Measurements from ENCODE around the gene CDON.

Gene CDON

DNA sequence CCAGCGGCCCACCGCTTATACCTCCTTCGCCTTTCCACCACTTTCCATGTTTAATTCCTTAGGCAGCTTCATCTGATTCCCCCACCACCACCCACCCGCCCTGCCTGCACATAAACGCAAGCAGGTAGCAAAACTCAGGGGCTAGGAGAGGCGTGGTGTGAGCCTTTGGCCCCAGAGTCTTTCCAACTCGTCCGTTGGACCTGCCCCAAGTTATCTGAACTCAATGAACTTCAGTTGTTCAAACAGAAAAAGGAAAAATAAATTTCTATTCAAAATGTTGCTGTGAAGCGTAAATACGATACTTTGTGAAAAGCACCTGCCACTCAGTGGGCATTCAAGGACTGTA is 814 bp upstream of the CDON start:
- Histone ChIP-seq H3K27ac (ENCODE audit: low read length) (no peak overlapping the region), H3K27me3 (ENCODE audit: insufficient read depth, low read length, poor library complexity) (peaks cover 20% of the 10 kb centered on the region), H3K36me3 (ENCODE audit: insufficient read depth, low read length) (no peaks in the 10 kb centered on the region), H3K4me2 (ENCODE audit: insufficient read depth, low read length) (peak overlapping the region; percentile 72), H3K4me3 (ENCODE audit: low read depth in 1 of 2, low read length in 2 of 2) (peak overlapping the region in 1 of 2 experiments; percentile 58; a peak in 2 of 4 replicates), H3K79me2 (ENCODE audit: insufficient read depth, low read length) (no peaks in the 10 kb centered on the region), H3K9me3 (ENCODE audit: insufficient read depth, low read length, severe bottlenecking) (no peaks in the 10 kb centered on the region), H2AFZ (ENCODE audit: low read depth, low read length) (peak overlapping the region; percentile 59), H4K20me1 (ENCODE audit: insufficient read depth, low read length) (no peaks in the 10 kb centered on the region), H3K4me1 (ENCODE audit: insufficient read depth, low read length) (peaks cover 18% of the 10 kb centered on the region), H3K9ac (ENCODE audit: low read depth, low read length) (no peak overlapping the region)
- DNase-seq (no peak), ATAC-seq (ENCODE audit: insufficient read depth, low read depth) (no peak)
- TF ChIP-seq CTCF (IDR thresholded peaks at IDR 0.05; ENCODE audit: borderline replicate concordance, extremely low read depth, low read length, poor library complexity, severe bottlenecking) (no peak), EZH2 (IDR thresholded peaks at IDR 0.05; ENCODE audit: borderline replicate concordance, low read depth, low read length, severe bottlenecking) (no peak)

DNA sequence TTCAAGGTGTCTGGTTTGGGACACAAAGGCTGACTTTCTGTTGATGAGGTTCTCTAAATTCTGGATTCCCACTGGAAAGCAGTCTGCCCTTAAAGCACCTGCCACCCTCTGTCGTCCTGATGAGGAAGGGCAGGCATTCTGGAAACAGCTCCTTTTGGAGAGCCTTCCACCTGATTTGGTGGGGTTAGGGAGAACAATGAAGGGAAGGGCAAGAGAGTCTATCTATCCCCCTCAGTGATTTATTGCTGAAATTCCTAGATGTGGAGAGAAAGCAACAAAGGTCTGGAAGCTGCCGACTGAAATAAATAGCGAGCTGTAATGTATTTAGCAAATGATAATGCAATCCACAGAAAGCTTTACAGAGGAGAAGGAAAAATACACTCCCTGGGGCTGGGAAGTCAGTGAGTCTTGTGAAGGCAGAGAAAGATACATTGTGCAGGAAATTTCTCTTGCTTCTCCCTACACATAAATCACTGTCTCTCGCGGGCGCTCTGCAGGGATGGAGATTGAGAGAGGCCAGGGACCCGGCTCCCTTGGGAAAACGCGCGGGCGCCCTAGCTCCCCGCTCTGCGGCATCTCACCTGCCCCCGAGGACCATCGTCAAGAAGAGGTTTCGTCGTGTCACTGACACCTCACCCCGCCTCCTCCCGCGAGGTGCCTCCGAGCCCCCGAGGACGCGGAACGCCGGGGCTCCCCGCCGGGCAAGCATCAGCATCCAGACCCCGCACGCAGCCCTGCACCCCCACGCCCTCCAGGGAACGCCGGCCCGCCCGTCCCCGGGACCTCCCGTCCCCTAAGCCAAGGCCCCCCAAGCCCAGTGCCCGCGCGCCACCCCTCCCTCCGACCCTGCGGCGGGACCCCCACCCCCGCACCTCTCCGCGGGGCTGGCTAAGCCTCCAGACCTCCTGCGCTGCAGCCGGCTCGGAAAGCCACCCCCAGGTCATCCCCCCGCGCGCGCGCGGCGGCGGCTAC is 673 bp downstream of the CDON start:
- peak overlapping the region; percentile 30 to 58; a peak in 3 of 4 replicates for H3K4me3 ChIP-seq (ENCODE audit: low read depth in 1 of 2, low read length in 2 of 2)
- peak overlapping the region; percentile 60 for H2AFZ ChIP-seq (ENCODE audit: low read depth, low read length)
- no peaks in the 10 kb centered on the region for H3K36me3 ChIP-seq (ENCODE audit: insufficient read depth, low read length)
- H3K9me3 ChIP-seq (ENCODE audit: insufficient read depth, low read length, severe bottlenecking): no peaks in the 10 kb centered on the region
- H4K20me1 ChIP-seq (ENCODE audit: insufficient read depth, low read length): no peaks in the 10 kb centered on the region
- DNase-seq: no peak
- H3K27ac ChIP-seq (ENCODE audit: low read length): no peak overlapping the region
- H3K4me2 ChIP-seq (ENCODE audit: insufficient read depth, low read length): peak overlapping the region; percentile 72
- TF ChIP-seq EZH2 (IDR thresholded peaks at IDR 0.05; ENCODE audit: borderline replicate concordance, low read depth, low read length, severe bottlenecking) (peak; percentile 74), CTCF (IDR thresholded peaks at IDR 0.05; ENCODE audit: borderline replicate concordance, extremely low read depth, low read length, poor library complexity, severe bottlenecking) (no peak)
- H3K27me3 ChIP-seq (ENCODE audit: insufficient read depth, low read length, poor library complexity): peaks cover 17% of the 10 kb centered on the region
- no peaks in the 10 kb centered on the region for H3K79me2 ChIP-seq (ENCODE audit: insufficient read depth, low read length)
- ATAC-seq (ENCODE audit: insufficient read depth, low read depth): peak; percentile 10; the same call in 2 of the 3 replicates
- peaks cover 18% of the 10 kb centered on the region for H3K4me1 ChIP-seq (ENCODE audit: insufficient read depth, low read length)
- peak overlapping the region; percentile 54 for H3K9ac ChIP-seq (ENCODE audit: low read depth, low read length)

GRCh38 chr11:126060757-126061171 is 1.9 kb downstream of the CDON start:
- no peak overlapping the region for H3K4me2 ChIP-seq (ENCODE audit: insufficient read depth, low read length)
- TF ChIP-seq EZH2 (IDR thresholded peaks at IDR 0.05; ENCODE audit: borderline replicate concordance, low read depth, low read length, severe bottlenecking): no peak
- no peak for TF ChIP-seq CTCF (IDR thresholded peaks at IDR 0.05; ENCODE audit: borderline replicate concordance, extremely low read depth, low read length, poor library complexity, severe bottlenecking)

More at GRCh38 chr11:126060757-126061171, 1.9 kb downstream of the CDON start:
- H3K79me2 ChIP-seq (ENCODE audit: insufficient read depth, low read length): no peaks in the 10 kb centered on the region
- no peaks in the 10 kb centered on the region for H4K20me1 ChIP-seq (ENCODE audit: insufficient read depth, low read length)
- H3K4me3 ChIP-seq (ENCODE audit: low read depth in 1 of 2, low read length in 2 of 2): no peak overlapping the region
- no peak for ATAC-seq (ENCODE audit: insufficient read depth, low read depth)
- no peak overlapping the region for H3K9ac ChIP-seq (ENCODE audit: low read depth, low read length)
- H3K9me3 ChIP-seq (ENCODE audit: insufficient read depth, low read length, severe bottlenecking): no peaks in the 10 kb centered on the region
- no peak overlapping the region for H3K27ac ChIP-seq (ENCODE audit: low read length)
- no peaks in the 10 kb centered on the region for H3K36me3 ChIP-seq (ENCODE audit: insufficient read depth, low read length)
- peaks cover 18% of the 10 kb centered on the region for H3K4me1 ChIP-seq (ENCODE audit: insufficient read depth, low read length)
- H3K27me3 ChIP-seq (ENCODE audit: insufficient read depth, low read length, poor library complexity): peaks cover 17% of the 10 kb centered on the region
- DNase-seq: no peak
- no peak overlapping the region for H2AFZ ChIP-seq (ENCODE audit: low read depth, low read length)

Measured in DND-41 (cell line).